H9 (cell line): Measurements from ENCODE around the gene PPARG. TPM values are rescaled to one million over a fixed set of nuclear protein-coding genes. Genes with fewer than 3 reads are reported as not detected.
A peak's percentile ranks its signal among the peaks of the same experiment; 100 is the strongest.

ENCODE experiments used
- DNase-seq: peaks from one replicate; pipeline ENCODE4 v3.0.0-alpha.2; 2017
- H2AFZ ChIP-seq: one replicate; pipeline ENCODE4 v1.6.1; 2013; ENCODE audit warnings: mild to moderate bottlenecking, low read length, control low read depth, moderate library complexity
- H2AK5ac ChIP-seq: 2 replicates; pipeline ENCODE4 v1.6.1; 2013; ENCODE audit warnings: low read length, control low read depth, mixed read lengths; ENCODE audit not compliant: insufficient read length
- H2BK120ac ChIP-seq: one replicate; pipeline ENCODE4 v1.6.1; 2013; ENCODE audit warnings: low read depth, mild to moderate bottlenecking, low read length, control low read depth, inconsistent platforms; ENCODE audit not compliant: poor library complexity, severe bottlenecking
- H2BK12ac ChIP-seq: 2 replicates; pipeline ENCODE4 v1.6.1; 2013; ENCODE audit warnings: low read length, control low read depth, mixed read lengths, low read depth; ENCODE audit not compliant: insufficient read length
- H2BK15ac ChIP-seq: 2 replicates; pipeline ENCODE4 v1.6.1; 2013; ENCODE audit warnings: low read depth, low read length, control low read depth
- H2BK20ac ChIP-seq: one replicate; pipeline ENCODE4 v1.6.1; 2013; ENCODE audit warnings: low read depth, mild to moderate bottlenecking, low read length, control low read depth, inconsistent platforms; ENCODE audit not compliant: poor library complexity, severe bottlenecking
- H2BK5ac ChIP-seq: 2 replicates; pipeline ENCODE4 v1.6.1; 2013; ENCODE audit warnings: low read length, control low read depth, mixed read lengths; ENCODE audit not compliant: insufficient read length
- H3K14ac ChIP-seq: 2 replicates; pipeline ENCODE4 v1.6.1; 2013; ENCODE audit warnings: low read length, control low read depth; ENCODE audit not compliant: insufficient read depth
- H3K18ac ChIP-seq: 2 replicates; pipeline ENCODE4 v1.6.1; 2013; ENCODE audit warnings: low read depth, mild to moderate bottlenecking, mixed read lengths, low read length, control low read depth; ENCODE audit not compliant: insufficient read length
- H3K23ac ChIP-seq: 2 replicates; pipeline ENCODE4 v1.6.1; 2013; ENCODE audit warnings: low read length, control low read depth, mixed read lengths, low read depth; ENCODE audit not compliant: insufficient read length
- H3K23me2 ChIP-seq: 2 replicates; pipeline ENCODE4 v1.6.1; 2013; ENCODE audit warnings: low read depth, mild to moderate bottlenecking, mixed read lengths, low read length, control low read depth; ENCODE audit not compliant: insufficient read length, poor library complexity, severe bottlenecking
- H3K27ac ChIP-seq: 2 replicates; pipeline ENCODE4 v1.5.1; 2013; ENCODE audit warnings: low read length, control low read depth, mixed read lengths, low read depth; ENCODE audit not compliant: insufficient read length
- H3K27me3 ChIP-seq: 2 replicates; pipeline ENCODE4 v1.6.1; 2013; ENCODE audit warnings: low read length, control low read depth, inconsistent platforms; ENCODE audit not compliant: insufficient read depth
- H3K4ac ChIP-seq: 2 replicates; pipeline ENCODE4 v1.6.1; 2013; ENCODE audit warnings: low read depth, mild to moderate bottlenecking, control low read depth, inconsistent platforms, low read length, moderate library complexity
- H3K4me1 ChIP-seq: 2 replicates; pipeline ENCODE4 v1.6.1; 2013; ENCODE audit warnings: low read length, control low read depth, inconsistent platforms; ENCODE audit not compliant: insufficient read depth
- H3K4me2 ChIP-seq: 2 replicates; pipeline ENCODE4 v1.6.1; 2013; ENCODE audit warnings: low read length, control low read depth, mixed read lengths; ENCODE audit not compliant: insufficient read length, insufficient read depth
- H3K56ac ChIP-seq: 2 replicates; pipeline ENCODE4 v1.6.1; 2013; ENCODE audit warnings: low read depth, mild to moderate bottlenecking, mixed read lengths, low read length, control low read depth; ENCODE audit not compliant: insufficient read length
- H3K79me1 ChIP-seq: 2 replicates; pipeline ENCODE4 v1.6.1; 2013; ENCODE audit warnings: low read depth, mild to moderate bottlenecking, moderate library complexity, low read length, control low read depth, inconsistent platforms; ENCODE audit not compliant: insufficient read depth, poor library complexity, severe bottlenecking
- H3K79me2 ChIP-seq: 2 replicates; pipeline ENCODE4 v1.6.1; 2013; ENCODE audit warnings: low read length, control low read depth, inconsistent platforms; ENCODE audit not compliant: insufficient read depth
- H3K9ac ChIP-seq: 2 replicates; pipeline ENCODE4 v1.6.1; 2013; ENCODE audit warnings: low read length, control low read depth, mixed read lengths; ENCODE audit not compliant: insufficient read length; ENCODE audit errors: extremely low read depth
- H3K9me3 ChIP-seq: one replicate; pipeline ENCODE4 v1.6.1; 2013; ENCODE audit warnings: low read depth, low read length, inconsistent platforms; ENCODE audit not compliant: control insufficient read depth
- H3T11ph ChIP-seq: one replicate; pipeline ENCODE4 v1.6.1; 2013; ENCODE audit warnings: mild to moderate bottlenecking, low read length, control low read depth, inconsistent platforms
- H4K20me1 ChIP-seq: one replicate; pipeline ENCODE4 v1.6.1; 2013; ENCODE audit not compliant: control insufficient read depth, insufficient read length, insufficient read depth
- H4K5ac ChIP-seq: 2 replicates; pipeline ENCODE4 v1.6.1; 2013; ENCODE audit warnings: low read depth, mild to moderate bottlenecking, mixed read lengths, low read length, control low read depth; ENCODE audit not compliant: insufficient read length
- H4K8ac ChIP-seq: replicated peaks from 2 replicates; pipeline ENCODE4 v1.6.1; 2013; ENCODE audit warnings: low read length, control low read depth, mixed read lengths, low read depth; ENCODE audit not compliant: insufficient read length
- H4K91ac ChIP-seq: 2 replicates; pipeline ENCODE4 v1.6.1; 2013; ENCODE audit warnings: low read depth, mild to moderate bottlenecking, moderate library complexity, mixed read lengths, low read length, control low read depth; ENCODE audit not compliant: insufficient read length
- H3K27ac Mint-ChIP-seq, 3 experiments: 2 replicates in 2 of 3; 3 replicates in 1 of 3; pipeline ENCODE4 v1.8.0; 2020 to 2021; ENCODE audit warnings: mixed read lengths in 3 of 3, mild to moderate bottlenecking in 1 of 3, moderate library complexity in 1 of 3
- H3K27me3 Mint-ChIP-seq: 2 replicates; pipeline ENCODE4 v1.8.0; 2021; ENCODE audit warnings: low read depth, mild to moderate bottlenecking, moderate library complexity, mixed read lengths
- H3K36me3 Mint-ChIP-seq, 3 experiments: 2 replicates in 2 of 3; 3 replicates in 1 of 3; pipeline ENCODE4 v1.8.0; 2020 to 2021; ENCODE audit warnings: low read depth in 3 of 3, mixed read lengths in 3 of 3; ENCODE audit not compliant: insufficient read depth in 1 of 3
- H3K4me1 Mint-ChIP-seq, 2 experiments: 2 replicates each; pipeline ENCODE4 v1.8.0; 2020; ENCODE audit warnings: mixed read lengths in 2 of 2
- H3K4me3 Mint-ChIP-seq, 2 experiments: 2 replicates in 1 of 2; 3 replicates in 1 of 2; pipeline ENCODE4 v1.8.0; 2020 to 2021; ENCODE audit warnings: mild to moderate bottlenecking in 2 of 2, mixed read lengths in 2 of 2, moderate library complexity in 1 of 2
- H3K9me3 Mint-ChIP-seq, 2 experiments: 2 replicates in 1 of 2; 3 replicates in 1 of 2; pipeline ENCODE4 v1.8.0; 2020; ENCODE audit warnings: mild to moderate bottlenecking in 2 of 2, mixed read lengths in 2 of 2, moderate library complexity in 1 of 2
- CTCF ChIP-seq: fragments of 200-600 bp; sonication (generic); conservative IDR thresholded peaks from 3 replicates; pipeline ENCODE4 v1.8.0; 2021; ENCODE audit warnings: antibody characterized with exemption, mild to moderate bottlenecking
- WGBS: extraction: QIAGEN DNeasy Blood & Tissue Kit; methylation state at CpG from one replicate; pipeline ENCODE4 v1.1.7; 2013; ENCODE audit warnings: missing lambda C conversion rate, low lambda C conversion rate, mixed read lengths; ENCODE audit not compliant: insufficient read length; ENCODE audit errors: extremely low coverage; 5-methylcytosine and 5-hydroxymethylcytosine counted together
- total RNA-seq: library from RNA; stranded (reverse); gene quantifications from 2 replicates; pipeline ENCODE4 v1.2.1, GENCODE V29; 2021

The PPARG gene
- total RNA-seq, 1 experiment from 2014 or later = 0.42 TPM

GRCh38 chr3:12370758-12371157 is 81.9 kb downstream of the PPARG start:
- no peak overlapping the region for H4K5ac ChIP-seq
- H3K79me1 ChIP-seq = no peaks in the 10 kb centered on the region
- no peak overlapping the region for H2BK5ac ChIP-seq
- H3K4me1 Mint-ChIP-seq = no peaks in the 10 kb centered on the region
- H3K79me2 ChIP-seq = no peaks in the 10 kb centered on the region
- DNase-seq = peak; percentile 28
- H2BK120ac ChIP-seq = no peak overlapping the region
- no peak overlapping the region for H3K27ac ChIP-seq
- no peak overlapping the region for H4K8ac ChIP-seq
- peak; percentile 55; the same call in 2 of the 3 replicates for TF ChIP-seq CTCF
- H3K4me2 ChIP-seq = no peak overlapping the region
- no peaks in the 10 kb centered on the region for H3K9me3 ChIP-seq
- H3K27me3 Mint-ChIP-seq = peaks cover 2% of the 10 kb centered on the region; the same call in 1 of the 2 replicates
- H2BK20ac ChIP-seq = no peak overlapping the region
- H3K27me3 ChIP-seq = no peaks in the 10 kb centered on the region
- H3K18ac ChIP-seq = no peak overlapping the region
- H3K23ac ChIP-seq = no peak overlapping the region
- H3K4ac ChIP-seq = no peak overlapping the region
- no peak overlapping the region for H2AFZ ChIP-seq
- H3K56ac ChIP-seq = no peak overlapping the region
- peaks cover 4 to 6% of the 10 kb centered on the region in 2 experiments; a peak in 3 of 5 replicates for H3K9me3 Mint-ChIP-seq
- no peak overlapping the region for H2BK15ac ChIP-seq
- no peaks in the 10 kb centered on the region for H3K4me1 ChIP-seq
- no peak overlapping the region for H3K9ac ChIP-seq
- H3K4me3 Mint-ChIP-seq = no peak overlapping the region
- no CpG with 5 or more reads among the region's 2 CpGs for WGBS
- H3K36me3 Mint-ChIP-seq = peaks cover 0 to 6% (median 0%) of the 10 kb centered on the region in 3 experiments; a peak in 1 of 7 replicates
- H3K14ac ChIP-seq = no peak overlapping the region
- no peak overlapping the region for H2BK12ac ChIP-seq
- no peak overlapping the region for H3K27ac Mint-ChIP-seq
- H3T11ph ChIP-seq = no peak overlapping the region
- no peak overlapping the region for H2AK5ac ChIP-seq
- no peaks in the 10 kb centered on the region for H4K20me1 ChIP-seq
- H4K91ac ChIP-seq = no peak overlapping the region
- no peaks in the 10 kb centered on the region for H3K23me2 ChIP-seq
